HCT116 (cell line): ENCODE results near the gene TRIB2. TPM values are rescaled to one million over a fixed set of nuclear protein-coding genes. Genes with fewer than 3 reads are reported as not detected.
A peak's percentile ranks its signal among the peaks of the same experiment; 100 is the strongest.

Source experiments
- ATAC-seq: fragments of 200-7000 bp; cut with Tn5 transposase; 2 replicates; pipeline ENCODE4 v1.9.1; 2020; ENCODE audit warnings: mild to moderate bottlenecking, moderate library complexity
- BruUV-seq: library from RNA; stranded (reverse); fragments of 400-500 nt; replicated peaks from 2 replicates; lab custom pipeline; 2021; lab: Mats Ljungman, UMichigan
- CTCF ChIA-PET: fragments of 300-600 bp; sonication (Branson Sonifier 250); formaldehyde crosslinking; loops from one replicate; lab custom pipeline; 2021; ENCODE audit warnings: antibody characterized with exemption; lab: Charles Lee
- POLR2A ChIA-PET: fragments of 300-600, 350-600 bp; sonication (Branson Sonifier 250); formaldehyde crosslinking; loops from one replicate; lab custom pipeline; 2021; ENCODE audit warnings: antibody characterized with exemption; lab: Charles Lee
- RAD21 ChIA-PET, 2 experiments: fragments of 300-600 bp; sonication (Branson Sonifier 250); formaldehyde crosslinking; loops; one replicate each; lab custom pipeline; 2023; ENCODE audit warnings: low total read pairs in 2 of 2; ENCODE audit not compliant: uncharacterized antibody in 2 of 2, unreplicated experiment in 2 of 2, low non-redundant PET in 1 of 2; lab: Charles Lee
- DNase-seq: peaks from one replicate; pipeline ENCODE4 v3.0.0-alpha.2; 2010; ENCODE audit warnings: low read depth, low spot score
- H2AFZ ChIP-seq: fragments of 200-600 bp; shearing (Covaris generic), sonication (generic); 2 replicates; pipeline ENCODE4 v1.6.1; 2017; ENCODE audit warnings: low read depth, mixed run types, mixed read lengths, antibody characterized with exemption, low read length; ENCODE audit not compliant: poor library complexity, severe bottlenecking
- H3K27ac ChIP-seq: 2 replicates; pipeline ENCODE4 v1.5.1; 2012; ENCODE audit warnings: low read depth, low read length
- H3K27me3 ChIP-seq: fragments of 200-600 bp; sonication (generic); 2 replicates; pipeline ENCODE4 v1.6.1; 2016; ENCODE audit warnings: mixed run types, low read length, mixed read lengths; ENCODE audit not compliant: insufficient read depth
- H3K36me3 ChIP-seq, 2 experiments: fragments of 200-500 bp in 1 of 2; fragments of 200-600 bp in 1 of 2; sonication (Bioruptor generic) in 1 of 2; sonication (generic) in 1 of 2; 2 replicates each; pipeline versions ENCODE4 v1.5.1 to v1.6.1; 2014 to 2016; ENCODE audit warnings: low read length in 2 of 2, inconsistent platforms in 1 of 2, mixed read lengths in 1 of 2, mixed run types in 1 of 2; ENCODE audit not compliant: insufficient read depth in 2 of 2, control insufficient read depth in 1 of 2
- H3K4me1 ChIP-seq, 2 experiments: fragments of 200-600 bp in 1 of 2; sonication (generic) in 1 of 2; 2 replicates each; pipeline versions ENCODE4 v1.5.1 to v1.6.1; 2012 to 2017; ENCODE audit warnings: low read length in 2 of 2, inconsistent platforms in 1 of 2, mild to moderate bottlenecking in 1 of 2, mixed read lengths in 1 of 2, mixed run types in 1 of 2, moderate library complexity in 1 of 2; ENCODE audit not compliant: insufficient read depth in 2 of 2, control insufficient read depth in 1 of 2
- H3K4me2 ChIP-seq: fragments of 200-600 bp; sonication (generic); 2 replicates; pipeline ENCODE4 v1.6.1; 2017; ENCODE audit warnings: mixed run types, low read length, mixed read lengths
- H3K4me3 ChIP-seq, 2 experiments: fragments of 200-600 bp in 1 of 2; sonication (generic) in 1 of 2; replicated peaks in 1 of 2; 2 replicates each; pipeline ENCODE4 v1.5.1; 2011 to 2016; ENCODE audit warnings: low read length in 2 of 2, control low read depth in 1 of 2, low read depth in 1 of 2, mild to moderate bottlenecking in 1 of 2, mixed read lengths in 1 of 2, mixed run types in 1 of 2
- H3K79me2 ChIP-seq: fragments of 200-600 bp; sonication (generic); 2 replicates; pipeline ENCODE4 v1.6.1; 2017; ENCODE audit warnings: mild to moderate bottlenecking, mixed run types, low read length, moderate library complexity, mixed read lengths; ENCODE audit not compliant: insufficient read depth
- H3K9ac ChIP-seq: fragments of 200-600 bp; sonication (generic); 2 replicates; pipeline ENCODE4 v1.6.1; 2016; ENCODE audit warnings: low read length, mixed read lengths
- H3K9me2 ChIP-seq: fragments of 200-600 bp; sonication (generic), shearing (Covaris generic); 2 replicates; pipeline ENCODE4 v1.6.1; 2017; ENCODE audit warnings: mixed run types, mild to moderate bottlenecking, moderate library complexity; ENCODE audit not compliant: insufficient read depth
- H3K9me3 ChIP-seq, 2 experiments: fragments of 200-500 bp in 1 of 2; fragments of 200-600 bp in 1 of 2; sonication (Bioruptor generic) in 1 of 2; sonication (generic) in 1 of 2; 2 replicates each; pipeline ENCODE4 v1.6.1; 2014 to 2017; ENCODE audit warnings: low read length in 2 of 2, mixed read lengths in 2 of 2, inconsistent platforms in 1 of 2, low read depth in 1 of 2, mild to moderate bottlenecking in 1 of 2, mixed run types in 1 of 2, moderate library complexity in 1 of 2; ENCODE audit not compliant: control insufficient read depth in 1 of 2, insufficient read depth in 1 of 2
- H4K20me1 ChIP-seq: fragments of 200-600 bp; sonication (generic), shearing (Covaris generic); 2 replicates; pipeline ENCODE4 v1.6.1; 2017; ENCODE audit warnings: mixed run types, mild to moderate bottlenecking, moderate library complexity; ENCODE audit not compliant: insufficient read depth
- CBX3 ChIP-seq: IDR thresholded peaks from 2 replicates; pipeline ENCODE4 v1.6.1; 2012; ENCODE audit warnings: low read depth
- CEBPB ChIP-seq: IDR thresholded peaks from 2 replicates; pipeline ENCODE4 v1.6.1; 2012; ENCODE audit warnings: low read depth
- CTCF ChIP-seq, 3 experiments: fragments of 200-600 bp in 1 of 3; sonication (generic) in 1 of 3; IDR thresholded peaks in 2 of 3; conservative IDR thresholded peaks in 1 of 3; 2 replicates each; pipeline ENCODE4 v1.5.1; 2012 to 2017; ENCODE audit warnings: low read depth in 2 of 3, low read length in 2 of 3, antibody characterized with exemption in 1 of 3, borderline replicate concordance in 1 of 3, control low read depth in 1 of 3, mild to moderate bottlenecking in 1 of 3, mixed read lengths in 1 of 3, mixed run types in 1 of 3, moderate library complexity in 1 of 3; ENCODE audit not compliant: insufficient read depth in 1 of 3
- ELF1 ChIP-seq: IDR thresholded peaks from 2 replicates; pipeline ENCODE4 v1.6.1; 2012; ENCODE audit warnings: low read depth, borderline replicate concordance
- EZH2 ChIP-seq: fragments of 200-600 bp; sonication (generic); IDR thresholded peaks from 2 replicates; pipeline ENCODE4 v1.6.1; 2017; ENCODE audit warnings: antibody characterized with exemption, mixed run types
- EZH2phosphoT487 ChIP-seq: fragments of 200-600 bp; IDR thresholded peaks from 2 replicates; pipeline ENCODE4 v1.6.1; 2018; ENCODE audit warnings: antibody characterized with exemption, borderline replicate concordance
- FOSL1 ChIP-seq: IDR thresholded peaks from 2 replicates; pipeline ENCODE4 v1.6.1; 2012; ENCODE audit warnings: low read depth
- JUND ChIP-seq: IDR thresholded peaks from 2 replicates; pipeline ENCODE4 v1.6.1; 2012
- POLR2AphosphoS5 ChIP-seq: IDR thresholded peaks from 2 replicates; pipeline ENCODE4 v1.6.1; 2011; ENCODE audit warnings: mild to moderate bottlenecking, low read depth, low read length, moderate library complexity
- ZFX ChIP-seq: fragments of 450-650 bp; IDR thresholded peaks from 2 replicates; pipeline ENCODE4 v1.6.1; 2017
- ZNF274 ChIP-seq: fragments of 200-500 bp; sonication (Bioruptor generic); IDR thresholded peaks from 2 replicates; pipeline ENCODE4 v1.6.1; 2014; ENCODE audit warnings: mild to moderate bottlenecking, low read depth, low read length, inconsistent platforms
- intact Hi-C: fragments of 100-400 bp; cut with micrococcal nuclease; formaldehyde crosslinking; loops from 2 replicates; pipeline ENCODE4 v1.10.0; 2022
- total RNA-seq: library from RNA; stranded (reverse); gene quantifications from one replicate; pipeline ENCODE4 v1.2.1, GENCODE V29; 2021; ENCODE audit not compliant: unreplicated experiment
- TF ChIP-seq, protein P1 (sequence below): IDR thresholded peaks from 2 replicates; pipeline ENCODE4 v1.6.1; 2012; ENCODE audit warnings: low read depth
- TF ChIP-seq, protein P2 (sequence below): IDR thresholded peaks from 2 replicates; pipeline ENCODE4 v1.6.1; 2012

Gene TRIB2
- total RNA-seq, 1 experiment from 2014 or later: 12.4 TPM

DNA sequence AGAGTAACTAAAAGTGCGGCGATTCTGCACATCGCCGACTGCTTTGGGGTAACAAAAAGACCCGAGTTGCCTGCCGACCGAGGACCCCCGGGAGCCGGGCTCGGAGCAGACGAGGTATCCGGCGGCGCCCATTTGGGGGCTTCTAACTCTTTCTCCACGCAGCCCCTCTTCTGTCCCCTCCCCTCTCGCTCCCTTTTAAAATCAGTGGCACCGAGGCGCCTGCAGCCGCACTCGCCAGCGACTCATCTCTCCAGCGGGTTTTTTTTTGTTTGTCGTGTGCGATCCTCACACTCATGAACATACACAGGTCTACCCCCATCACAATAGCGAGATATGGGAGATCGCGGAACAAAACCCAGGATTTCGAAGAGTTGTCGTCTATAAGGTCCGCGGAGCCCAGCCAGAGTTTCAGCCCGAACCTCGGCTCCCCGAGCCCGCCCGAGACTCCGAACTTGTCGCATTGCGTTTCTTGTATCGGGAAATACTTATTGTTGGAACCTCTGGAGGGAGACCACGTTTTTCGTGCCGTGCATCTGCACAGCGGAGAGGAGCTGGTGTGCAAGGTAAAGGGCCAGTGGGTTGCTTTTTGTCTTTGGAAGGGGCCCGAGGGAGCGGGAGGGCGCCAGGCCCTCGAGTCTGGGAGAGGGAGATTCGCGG, 1.4 kb downstream of the TRIB2 start:
- H3K27ac ChIP-seq: no peak overlapping the region; the same call in 1 of the 2 replicates
- ChIA-PET POLR2A (interaction anchor here (1.0 kb wide), 1 partner anchor 153 kb away, joined by 3 read pairs; no protein-coding TSS in a partner anchor), RAD21 (no interaction called here)

More for the DNA sequence above, 1.4 kb downstream of the TRIB2 start:
- no peak overlapping the region for H3K9ac ChIP-seq
- H3K9me3 ChIP-seq: no peaks in the 10 kb centered on the region
- H3K79me2 ChIP-seq: no peaks in the 10 kb centered on the region
- no peaks in the 10 kb centered on the region for H3K27me3 ChIP-seq
- no peak overlapping the region for H2AFZ ChIP-seq
- no peak for DNase-seq
- no peaks in the 10 kb centered on the region for H3K36me3 ChIP-seq
- no peaks in the 10 kb centered on the region for H4K20me1 ChIP-seq
- BruUV-seq: no TSS peak
- intact Hi-C loops: loop anchor here (5.0 to 10.0 kb wide), 4 partner anchors 214 to 543 kb away; no protein-coding TSS in a partner anchor
- ATAC-seq: no peak
- peak overlapping the region; percentile 98 for H3K4me2 ChIP-seq
- no peak for TF ChIP-seq ZNF274
- TF ChIP-seq, protein P1, sequence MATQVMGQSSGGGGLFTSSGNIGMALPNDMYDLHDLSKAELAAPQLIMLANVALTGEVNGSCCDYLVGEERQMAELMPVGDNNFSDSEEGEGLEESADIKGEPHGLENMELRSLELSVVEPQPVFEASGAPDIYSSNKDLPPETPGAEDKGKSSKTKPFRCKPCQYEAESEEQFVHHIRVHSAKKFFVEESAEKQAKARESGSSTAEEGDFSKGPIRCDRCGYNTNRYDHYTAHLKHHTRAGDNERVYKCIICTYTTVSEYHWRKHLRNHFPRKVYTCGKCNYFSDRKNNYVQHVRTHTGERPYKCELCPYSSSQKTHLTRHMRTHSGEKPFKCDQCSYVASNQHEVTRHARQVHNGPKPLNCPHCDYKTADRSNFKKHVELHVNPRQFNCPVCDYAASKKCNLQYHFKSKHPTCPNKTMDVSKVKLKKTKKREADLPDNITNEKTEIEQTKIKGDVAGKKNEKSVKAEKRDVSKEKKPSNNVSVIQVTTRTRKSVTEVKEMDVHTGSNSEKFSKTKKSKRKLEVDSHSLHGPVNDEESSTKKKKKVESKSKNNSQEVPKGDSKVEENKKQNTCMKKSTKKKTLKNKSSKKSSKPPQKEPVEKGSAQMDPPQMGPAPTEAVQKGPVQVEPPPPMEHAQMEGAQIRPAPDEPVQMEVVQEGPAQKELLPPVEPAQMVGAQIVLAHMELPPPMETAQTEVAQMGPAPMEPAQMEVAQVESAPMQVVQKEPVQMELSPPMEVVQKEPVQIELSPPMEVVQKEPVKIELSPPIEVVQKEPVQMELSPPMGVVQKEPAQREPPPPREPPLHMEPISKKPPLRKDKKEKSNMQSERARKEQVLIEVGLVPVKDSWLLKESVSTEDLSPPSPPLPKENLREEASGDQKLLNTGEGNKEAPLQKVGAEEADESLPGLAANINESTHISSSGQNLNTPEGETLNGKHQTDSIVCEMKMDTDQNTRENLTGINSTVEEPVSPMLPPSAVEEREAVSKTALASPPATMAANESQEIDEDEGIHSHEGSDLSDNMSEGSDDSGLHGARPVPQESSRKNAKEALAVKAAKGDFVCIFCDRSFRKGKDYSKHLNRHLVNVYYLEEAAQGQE: no peak
- no peak for TF ChIP-seq JUND
- TF ChIP-seq, protein P2, sequence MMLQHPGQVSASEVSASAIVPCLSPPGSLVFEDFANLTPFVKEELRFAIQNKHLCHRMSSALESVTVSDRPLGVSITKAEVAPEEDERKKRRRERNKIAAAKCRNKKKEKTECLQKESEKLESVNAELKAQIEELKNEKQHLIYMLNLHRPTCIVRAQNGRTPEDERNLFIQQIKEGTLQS: no peak
- TF ChIP-seq ELF1: no peak
- no peak for TF ChIP-seq POLR2AphosphoS5
- TF ChIP-seq FOSL1: no peak
- no peak for TF ChIP-seq EZH2
- TF ChIP-seq EZH2phosphoT487: no peak
- no peak for TF ChIP-seq CEBPB
- TF ChIP-seq CBX3: no peak
- no peak for TF ChIP-seq CTCF (IDR thresholded peaks at IDR 0.05 in 2 of 3, conservative IDR thresholded peaks at IDR 0.05 in 1 of 3; ENCODE audit: borderline replicate concordance in 1 of 3, insufficient read depth in 1 of 3, low read depth in 2 of 3, low read length in 2 of 3)
- no peak for TF ChIP-seq ZFX
- H3K9me2 ChIP-seq: no peaks in the 10 kb centered on the region
- CTCF ChIA-PET: interaction anchor here (0.8 to 3.2 kb wide), 4 partner anchors 213 to 888 kb away, joined by 3 to 26 read pairs (median 3); no protein-coding TSS in a partner anchor
- H3K4me3 ChIP-seq: peak overlapping the region in 1 of 2 experiments; percentile 78; a peak in 1 of 4 replicates
- H3K4me1 ChIP-seq: peaks cover 18 to 29% of the 10 kb centered on the region in 2 experiments
